Caki2 (cell line): ENCODE measurements around the gene PGLYRP1. TPM values are rescaled to one million over a fixed set of nuclear protein-coding genes. Genes with fewer than 3 reads are reported as not detected.

Source experiments
- DNase-seq: peaks from one replicate; pipeline ENCODE4 v3.0.0-alpha.2; 2015; ENCODE audit warnings: low read depth
- in situ Hi-C: cut with HindIII; loops from 2 replicates; pipeline ENCODE4 v1.10.0; 2016; ENCODE audit warnings: low sequenced_read_pairs, low pct_unique_long_range_greater_than_20kb, mixed read lengths
- total RNA-seq: library from RNA; depleted of rRNA; stranded (reverse); fragments of >200 nt; shearing (Covaris generic); gene quantifications from 2 replicates; pipeline ENCODE4 v1.2.3, GENCODE V29; 2014; ENCODE audit warnings: low replicate concordance

PGLYRP1 gene
- total RNA-seq, 1 experiment from 2014 or later, result not detected

DNA sequence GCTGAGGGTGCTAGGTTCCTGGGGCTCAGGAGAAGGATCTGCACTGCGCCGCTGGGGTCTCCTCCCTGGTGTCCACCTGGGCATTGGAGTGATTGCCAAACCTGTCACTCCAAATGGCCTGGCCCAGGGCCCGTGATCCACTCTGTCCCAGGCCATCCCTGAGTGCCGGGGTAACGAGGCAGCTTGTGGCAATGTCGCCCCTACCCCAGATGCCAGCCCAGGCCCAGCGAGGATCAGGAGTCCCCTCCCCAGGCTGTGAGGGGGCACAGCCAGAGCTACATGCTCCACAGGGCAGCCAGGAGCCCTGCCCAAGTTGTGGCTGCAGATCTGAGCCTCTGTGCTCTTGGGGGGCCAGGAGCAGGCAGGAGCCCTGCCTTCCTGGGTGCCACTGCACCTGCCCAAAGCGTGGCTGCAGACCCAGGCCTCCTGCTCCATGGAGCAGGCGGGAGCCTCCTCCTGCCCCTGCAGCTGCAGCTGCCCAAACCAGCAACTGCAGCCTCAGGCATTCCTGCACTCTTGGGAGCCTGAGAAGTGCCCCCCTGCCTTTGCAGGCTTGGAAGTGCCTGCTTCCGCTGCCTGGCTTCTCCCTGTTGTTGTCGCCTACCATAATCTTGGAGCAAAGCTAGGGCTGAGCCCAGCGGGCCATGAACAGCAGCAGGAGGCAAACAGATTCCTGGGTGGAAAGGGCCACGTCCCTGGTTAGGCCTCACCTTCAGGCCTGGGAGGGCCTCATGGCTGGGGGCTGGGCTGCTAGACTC, 13.3 kb upstream of the PGLYRP1 start:
- in situ Hi-C loops, result no loop called here
- DNase-seq, result no peak

GRCh38 chr19:46035546-46035945, 12.7 kb upstream of the PGLYRP1 start:
- in situ Hi-C loops, result no loop called here
- no peak for DNase-seq

DNA sequence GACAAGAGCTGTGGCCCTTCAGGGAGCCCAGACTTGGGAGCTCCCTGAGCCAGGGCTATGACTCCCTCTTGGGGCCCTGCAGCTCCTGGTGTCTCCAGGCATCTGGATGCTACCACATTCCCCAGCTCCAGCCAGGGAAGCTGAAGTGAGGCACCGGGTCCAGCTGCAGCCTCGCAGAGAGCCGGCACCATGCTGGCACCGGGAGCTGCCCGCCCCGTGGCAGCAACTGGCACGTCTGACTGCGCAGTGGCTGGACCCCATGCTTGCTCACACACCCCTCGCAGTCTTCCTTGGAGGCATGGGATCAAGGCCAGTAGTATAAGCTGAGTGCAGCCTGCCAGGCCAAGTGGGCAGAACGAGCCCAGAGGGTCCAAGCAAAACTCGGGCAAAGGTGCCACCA, 10.5 kb upstream of the PGLYRP1 start:
- in situ Hi-C loops, result no loop called here
- DNase-seq, result no peak

- in situ Hi-C loops, result no loop called here
- DNase-seq, result no peak
Measured at GRCh38 chr19:46032597-46033025, 9.8 kb upstream of the PGLYRP1 start.

DNA sequence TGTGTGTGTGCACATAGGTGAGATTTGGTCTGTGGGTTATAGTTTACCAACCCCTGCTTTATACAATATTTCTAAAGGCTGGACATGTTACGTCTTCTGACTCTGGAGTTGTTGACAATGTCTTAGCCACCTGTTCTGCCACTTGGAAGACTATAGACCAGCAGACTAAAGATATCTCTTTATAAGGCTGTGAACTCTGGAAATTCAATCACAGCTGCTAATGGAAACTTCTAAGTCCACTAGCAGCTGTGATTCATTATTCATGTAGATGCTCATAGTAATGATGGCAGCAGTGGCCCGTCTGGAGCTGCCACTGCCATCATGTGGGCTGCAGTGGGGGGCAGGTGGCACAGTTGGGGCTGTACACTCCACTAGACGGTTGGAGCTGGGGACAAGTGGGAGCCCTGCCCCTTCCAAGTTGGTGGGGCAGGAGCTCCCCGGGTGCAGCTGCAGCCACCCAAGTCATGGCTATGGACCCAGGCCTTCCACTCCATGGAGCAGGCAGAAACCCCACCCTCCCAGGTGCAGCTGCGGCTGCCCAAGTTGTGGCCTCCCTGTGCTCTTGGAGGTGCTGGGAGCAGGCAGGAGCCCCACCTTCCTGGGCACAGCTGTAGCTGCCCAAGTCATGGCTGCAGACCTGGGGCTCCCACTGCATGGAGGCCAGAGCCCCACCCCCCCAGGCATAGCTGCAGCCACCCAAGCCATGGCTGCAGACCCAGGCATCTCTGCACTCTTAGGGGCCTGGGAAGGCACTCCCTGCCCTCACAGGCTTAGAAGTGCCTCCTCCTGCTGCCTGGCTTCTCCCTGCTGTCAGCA, 9.1 kb upstream of the PGLYRP1 start:
- no peak for DNase-seq
- in situ Hi-C loops, result no loop called here

- DNase-seq, result no peak
Measured at GRCh38 chr19:46030812-46031550, 8.1 kb upstream of the PGLYRP1 start.

DNA sequence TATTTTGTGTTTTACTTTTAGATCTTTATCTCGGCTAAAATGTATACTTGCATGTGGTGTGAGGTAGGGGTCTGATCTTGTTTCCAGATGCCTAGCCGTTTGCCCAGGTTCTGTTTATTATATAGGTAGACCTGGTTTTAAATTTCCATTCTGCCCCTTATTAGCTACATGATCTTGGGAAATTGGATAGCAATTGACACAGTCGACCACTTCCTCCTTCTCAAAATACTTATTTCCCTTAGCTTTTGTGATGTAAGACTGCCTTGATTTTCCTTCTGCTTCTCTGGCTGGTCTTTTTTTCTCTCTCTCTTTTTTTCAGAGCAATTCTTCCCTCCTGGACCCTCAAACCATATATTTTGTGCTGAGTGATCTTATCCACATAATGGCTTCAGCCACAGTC, 3.0 kb upstream of the PGLYRP1 start:
- in situ Hi-C loops, result no loop called here
- DNase-seq, result no peak

More at GRCh38 chr19:46030812-46031550, 8.1 kb upstream of the PGLYRP1 start:
- in situ Hi-C loops, result no loop called here

GRCh38 chr19:46023311-46023779, 492 bp upstream of the PGLYRP1 start:
- no peak for DNase-seq
- in situ Hi-C loops, result no loop called here

DNA sequence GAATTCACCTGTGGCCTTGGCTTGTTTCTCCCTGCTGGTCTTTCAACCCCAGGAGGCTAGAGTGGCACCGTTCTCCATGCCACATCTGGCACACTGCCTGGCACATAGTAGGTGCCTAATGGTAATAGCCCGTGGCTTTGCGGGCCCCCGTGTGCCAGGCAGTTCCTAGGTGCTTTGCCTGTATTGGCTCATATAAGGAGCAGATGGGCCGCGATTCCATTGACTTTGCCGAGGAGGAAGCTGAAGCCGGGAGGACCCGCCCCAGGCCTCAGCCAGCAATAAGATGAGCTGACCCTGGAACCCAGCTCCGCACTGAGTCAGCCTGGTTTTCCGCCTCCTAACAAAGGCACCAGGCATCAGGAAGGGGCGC, 807 bp downstream of the PGLYRP1 start:
- in situ Hi-C loops, result no loop called here
- no peak for DNase-seq

- in situ Hi-C loops, result no loop called here
- no peak for DNase-seq
Measured at GRCh38 chr19:46021531-46022041, 1.3 kb downstream of the PGLYRP1 start.

- in situ Hi-C loops, result no loop called here
- no peak for DNase-seq
Measured at GRCh38 chr19:46020819-46021125, 2.1 kb downstream of the PGLYRP1 start.

DNA sequence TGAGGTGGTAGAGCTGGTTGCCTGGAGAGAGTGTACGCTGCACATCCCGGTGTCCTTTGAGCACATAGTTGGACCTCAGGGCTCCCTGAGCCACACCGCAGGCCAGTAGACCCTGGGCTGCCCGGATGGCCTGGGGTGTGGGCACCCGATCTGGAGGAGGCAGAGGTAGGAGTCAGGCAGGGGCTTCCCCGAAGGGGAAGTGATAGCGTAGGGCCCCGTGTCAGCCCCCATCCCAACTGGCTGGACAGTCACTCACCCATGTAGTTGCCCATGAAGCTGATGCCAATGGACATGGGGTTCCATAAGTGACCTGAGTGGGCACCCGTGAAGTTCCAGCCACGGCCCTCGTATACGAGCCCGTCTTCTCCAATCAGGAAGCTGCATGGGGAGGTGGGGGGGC, 3.6 kb downstream of the PGLYRP1 start:
- DNase-seq, result no peak
- in situ Hi-C loops, result no loop called here

- in situ Hi-C loops, result no loop called here
- no peak for DNase-seq
Measured at GRCh38 chr19:46018729-46019251, 4.1 kb downstream of the PGLYRP1 start.

DNA sequence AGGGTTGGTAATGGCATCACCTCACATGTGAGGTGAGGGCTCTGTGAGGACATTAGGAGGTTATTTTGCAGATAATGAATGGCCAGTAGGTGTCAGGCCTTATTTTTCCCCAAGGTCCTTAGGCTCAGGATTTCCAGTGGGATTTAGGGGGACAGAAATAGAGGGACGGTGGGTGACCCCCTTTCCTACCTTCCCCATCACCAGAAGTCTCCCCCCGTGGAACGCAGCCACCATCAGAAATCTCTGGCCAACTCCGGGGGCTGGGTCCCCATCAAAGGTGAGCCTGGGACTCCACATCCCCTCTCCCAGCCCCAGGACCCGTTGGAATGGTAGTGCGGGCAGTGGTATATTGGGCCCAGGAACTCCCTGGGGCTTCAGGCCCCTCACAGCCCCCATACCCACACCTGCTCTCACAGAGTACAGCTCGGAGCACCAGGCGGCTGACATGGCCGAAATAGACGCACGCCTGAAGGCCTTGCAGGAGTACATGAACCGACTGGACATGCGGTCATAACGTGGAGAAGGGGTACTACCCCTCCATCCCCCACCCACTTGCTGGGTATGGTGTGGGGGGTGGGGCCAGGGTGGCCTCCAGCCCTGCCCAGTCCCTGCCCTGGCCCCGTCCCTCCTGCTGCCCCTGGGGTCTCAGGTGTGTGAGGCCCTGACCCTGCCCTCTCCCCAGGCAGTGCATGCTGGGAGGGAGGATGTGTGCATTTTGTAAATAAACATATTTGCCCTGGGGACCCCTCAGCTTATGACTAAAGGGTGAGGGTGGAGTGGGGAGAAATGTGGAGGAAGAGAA, 4.8 kb downstream of the PGLYRP1 start:
- in situ Hi-C loops, result no loop called here
- DNase-seq, result no peak

DNA sequence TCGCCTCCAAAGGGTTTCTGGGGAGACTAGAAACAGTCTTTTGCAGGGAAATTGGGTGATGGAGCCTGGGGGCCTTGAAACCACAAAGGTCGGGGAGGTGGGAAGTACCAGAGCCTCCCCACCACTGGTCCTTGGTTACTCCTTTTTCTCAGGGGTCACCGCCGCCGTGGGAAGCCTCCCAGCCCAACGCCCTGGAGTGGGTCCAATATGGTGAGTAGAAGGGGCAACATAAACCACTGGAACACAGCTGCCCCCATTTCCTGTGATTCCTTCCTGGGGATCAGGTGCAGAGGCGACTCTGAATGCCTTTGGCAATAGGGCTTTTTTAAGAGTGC, 5.8 kb downstream of the PGLYRP1 start:
- in situ Hi-C loops, result no loop called here
- DNase-seq, result no peak

DNA sequence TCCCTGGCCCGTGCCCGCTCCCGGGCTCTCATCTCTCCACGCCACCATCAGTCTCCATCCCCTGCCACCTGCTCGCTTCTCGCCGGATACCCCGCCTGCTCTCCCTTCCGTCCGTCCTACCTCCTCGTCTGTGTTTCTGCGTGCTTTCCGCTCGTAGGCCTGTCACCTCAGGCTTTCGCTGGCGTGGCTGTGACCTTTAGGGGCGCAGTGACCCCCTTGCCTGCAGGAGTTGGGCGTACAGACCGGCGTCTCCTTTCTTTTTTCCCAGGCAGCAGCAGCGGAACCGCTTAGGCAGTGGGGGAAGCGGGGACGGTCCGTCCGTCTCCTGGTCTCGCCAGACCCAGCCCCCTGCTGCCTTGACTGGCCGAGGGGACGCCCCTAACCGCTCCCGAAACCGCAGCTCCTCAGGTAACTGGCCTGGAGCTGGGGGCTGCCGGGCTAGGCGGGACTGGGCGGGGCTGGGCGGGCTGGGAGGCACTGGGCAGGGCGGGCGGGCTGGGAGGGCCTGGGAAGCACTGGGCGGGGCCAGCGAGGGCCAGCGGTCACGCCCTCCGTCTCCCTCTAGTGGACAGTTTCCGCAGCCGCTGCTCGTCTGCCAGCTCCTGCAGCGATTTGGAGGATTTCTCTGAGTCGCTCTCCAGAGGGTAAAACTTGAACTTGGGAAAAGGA, 6.3 kb downstream of the PGLYRP1 start:
- peak; percentile 76 for DNase-seq
- in situ Hi-C loops, result no loop called here

DNA sequence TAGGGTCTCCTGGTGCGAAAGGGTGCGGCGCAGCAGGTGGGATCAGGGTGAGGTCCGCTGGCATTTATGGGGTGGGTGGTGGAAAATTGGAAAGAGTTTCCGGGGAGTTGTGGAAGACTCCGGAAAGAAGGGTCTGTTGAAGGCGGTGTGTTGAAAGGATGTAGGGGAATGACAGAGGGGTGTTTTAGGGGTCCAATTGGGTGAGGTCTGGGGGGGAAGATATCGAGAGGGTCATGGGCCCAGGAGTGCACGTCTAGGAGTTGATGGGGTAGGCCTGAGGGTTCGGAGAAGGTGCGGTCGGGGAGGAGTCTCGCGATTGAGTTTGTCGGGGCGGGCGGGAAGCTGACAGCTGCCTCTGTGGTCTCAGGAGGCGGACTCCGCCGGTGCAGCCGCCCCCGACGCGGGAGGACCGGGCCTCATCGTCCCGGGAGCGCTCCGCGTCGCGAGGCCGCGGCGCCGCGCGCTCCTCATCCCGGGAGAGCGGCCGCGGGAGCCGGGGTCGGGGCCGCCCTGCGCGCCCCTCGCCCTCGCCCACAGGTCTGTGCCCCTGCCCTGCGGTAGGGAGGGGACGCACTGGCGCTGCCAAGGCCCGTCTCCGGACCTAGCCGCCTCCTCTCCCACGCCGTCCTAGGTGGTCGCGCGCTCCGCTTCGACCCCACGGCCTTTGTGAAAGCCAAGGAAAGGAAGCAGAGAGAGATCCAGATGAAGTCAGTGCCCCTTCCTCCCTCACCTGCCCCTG, 7.0 kb downstream of the PGLYRP1 start:
- DNase-seq, result no peak
- in situ Hi-C loops, result no loop called here
